Spleen (tissue), 7 donors: ENCODE measurements around the gene ZNF33A.

Source experiments
- CTCF ChIP-seq, 11 experiments: fragments of 200-600 bp in 7 of 11; fragments of 450-650 bp in 4 of 11; sonication (generic) in 4 of 11; IDR thresholded peaks in 8 of 11; conservative IDR thresholded peaks in 3 of 11; 1 replicate in 7 of 11; 2 replicates in 4 of 11; pipeline versions ENCODE4 v1.4.0 to v1.8.0; 2016 to 2021; ENCODE audit warnings: antibody characterized with exemption in 11 of 11, inconsistent platforms in 4 of 11, mild to moderate bottlenecking in 1 of 11
- POLR2A ChIP-seq, 3 donors: fragments of 450-650 bp; IDR thresholded peaks; one replicate each; pipeline ENCODE4 v1.5.1; 2017; ENCODE audit warnings: antibody characterized with exemption in 3 of 3, mild to moderate bottlenecking in 1 of 3
- donor health status: DM: no; HTN: no; CAD: no; lungs with moderate emphysema.
- donor health status: DM: no; HTN: no; CAD: no.
- donor health status: DM: no; HTN: no; CAD: no.

- TF ChIP-seq POLR2A (IDR thresholded peaks at IDR 0.05): no peak
- no peak for TF ChIP-seq CTCF (IDR thresholded peaks at IDR 0.05 in 8 of 11, conservative IDR thresholded peaks at IDR 0.05 in 3 of 11)
Observed at GRCh38 chr10:38038932-38039245, 28.4 kb downstream of the ZNF33A start.
